BJ (cell line): ENCODE measurements around the gene SAMD4B. TPM values are rescaled to one million over a fixed set of nuclear protein-coding genes. Genes with fewer than 3 reads are reported as not detected.

ENCODE experiments used
- CTCF ChIA-PET: fragments of 350-600 bp; formaldehyde crosslinking; extraction: SDS; loops from one replicate; lab custom pipeline; 2021; ENCODE audit warnings: antibody characterized with exemption, inconsistent platforms; lab: Yijun Ruan, JAX
- POLR2A ChIA-PET: fragments of 300-600 bp; sonication (Branson Sonifier 250); formaldehyde crosslinking; extraction: SDS; loops from one replicate; lab custom pipeline; 2021; ENCODE audit warnings: antibody characterized with exemption; lab: Charles Lee
- DNase-seq: peaks from one replicate; pipeline ENCODE4 v3.0.0-alpha.2; 2011; ENCODE audit warnings: low read depth
- H3K27me3 ChIP-seq: 2 replicates; pipeline ENCODE4 v1.6.0; 2011; ENCODE audit warnings: low read length; ENCODE audit not compliant: control insufficient read depth, insufficient read depth
- H3K36me3 ChIP-seq: 2 replicates; pipeline ENCODE4 v1.5.1; 2011; ENCODE audit warnings: low read length; ENCODE audit not compliant: control insufficient read depth, insufficient read depth
- H3K4me3 ChIP-seq: 2 replicates; pipeline ENCODE4 v1.5.1; 2011; ENCODE audit warnings: low read depth, mild to moderate bottlenecking, control low read depth, low read length
- polyA plus RNA-seq: library from polyadenylated mRNA; depleted of rRNA; stranded (reverse); fragments of >200 nt; gene quantifications from 2 replicates; pipeline ENCODE4 v1.2.3, GENCODE V29; 2011
- TF ChIP-seq, protein P1 (sequence below): IDR thresholded peaks from 2 replicates; pipeline ENCODE4 v1.5.1; 2011; ENCODE audit warnings: low read depth, mild to moderate bottlenecking, control low read depth, inconsistent platforms, low read length, moderate library complexity; ENCODE audit not compliant: insufficient read depth

Gene SAMD4B
- polyA plus RNA-seq, 1 experiment: 75.7 TPM

DNA sequence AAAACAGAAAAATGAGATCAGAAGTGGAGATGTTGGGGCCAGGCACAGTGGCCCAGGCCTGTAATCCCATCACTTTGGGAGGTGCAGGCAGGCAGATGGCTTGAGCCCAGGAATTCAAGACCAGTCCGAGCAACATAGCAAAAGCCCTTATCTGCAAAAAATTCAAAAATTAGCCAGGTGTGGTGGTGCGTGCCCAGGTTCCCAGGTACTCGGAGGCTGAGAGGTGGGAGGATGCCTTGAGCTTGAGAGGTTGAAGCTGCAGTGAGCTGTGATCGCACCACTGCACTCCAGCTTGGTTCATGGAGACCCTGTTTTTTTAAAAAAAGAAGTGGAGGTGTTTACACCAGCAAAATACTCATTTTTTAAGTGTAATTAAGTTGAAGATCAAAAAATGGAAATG, 57.8 kb downstream of the SAMD4B start:
- H3K27me3 ChIP-seq: no peaks in the 10 kb centered on the region
- ChIA-PET POLR2A (no interaction called here), CTCF (interaction anchor here (9.8 kb wide), 1 partner anchor 12 kb away, joined by 178 read pairs; the partner anchor contains the start of gene PLEKHG2)
- peaks cover 7% of the 10 kb centered on the region for H3K36me3 ChIP-seq
- TF ChIP-seq, protein P1, sequence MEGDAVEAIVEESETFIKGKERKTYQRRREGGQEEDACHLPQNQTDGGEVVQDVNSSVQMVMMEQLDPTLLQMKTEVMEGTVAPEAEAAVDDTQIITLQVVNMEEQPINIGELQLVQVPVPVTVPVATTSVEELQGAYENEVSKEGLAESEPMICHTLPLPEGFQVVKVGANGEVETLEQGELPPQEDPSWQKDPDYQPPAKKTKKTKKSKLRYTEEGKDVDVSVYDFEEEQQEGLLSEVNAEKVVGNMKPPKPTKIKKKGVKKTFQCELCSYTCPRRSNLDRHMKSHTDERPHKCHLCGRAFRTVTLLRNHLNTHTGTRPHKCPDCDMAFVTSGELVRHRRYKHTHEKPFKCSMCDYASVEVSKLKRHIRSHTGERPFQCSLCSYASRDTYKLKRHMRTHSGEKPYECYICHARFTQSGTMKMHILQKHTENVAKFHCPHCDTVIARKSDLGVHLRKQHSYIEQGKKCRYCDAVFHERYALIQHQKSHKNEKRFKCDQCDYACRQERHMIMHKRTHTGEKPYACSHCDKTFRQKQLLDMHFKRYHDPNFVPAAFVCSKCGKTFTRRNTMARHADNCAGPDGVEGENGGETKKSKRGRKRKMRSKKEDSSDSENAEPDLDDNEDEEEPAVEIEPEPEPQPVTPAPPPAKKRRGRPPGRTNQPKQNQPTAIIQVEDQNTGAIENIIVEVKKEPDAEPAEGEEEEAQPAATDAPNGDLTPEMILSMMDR: no peak
- no peak overlapping the region for H3K4me3 ChIP-seq
- DNase-seq: no peak

DNA sequence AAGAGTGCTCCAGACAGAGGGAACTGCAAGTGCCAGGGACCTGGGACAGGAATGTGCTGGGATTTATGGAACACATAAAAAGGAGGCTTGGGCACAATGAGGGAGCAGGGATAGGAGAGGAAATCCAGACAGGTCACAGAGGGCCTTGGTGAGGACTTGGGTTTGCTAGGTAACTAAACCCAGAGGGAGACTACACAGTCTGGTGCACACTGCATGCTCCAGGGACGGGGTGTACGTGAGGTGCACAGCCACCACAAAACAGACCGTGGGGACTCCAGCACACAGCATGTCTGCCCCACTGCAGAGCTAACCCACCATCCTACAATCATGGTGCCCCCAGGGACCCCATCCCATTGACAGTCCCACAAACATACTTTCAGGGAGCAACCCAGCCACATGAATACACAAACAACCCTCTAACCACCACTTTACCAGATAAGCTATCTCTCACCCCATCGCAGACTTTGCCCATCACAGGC, 58.9 kb downstream of the SAMD4B start:
- DNase-seq: no peak
- no peak overlapping the region for H3K4me3 ChIP-seq
- peaks cover 4% of the 10 kb centered on the region for H3K36me3 ChIP-seq
- no peaks in the 10 kb centered on the region for H3K27me3 ChIP-seq
- CTCF ChIA-PET: interaction anchor here (0.9 to 9.8 kb wide), 3 partner anchors 11 to 131 kb away, joined by 3 to 178 read pairs (median 7); partner anchors contain the start of genes EID2B, PLEKHG2 and RPS16
- POLR2A ChIA-PET: no interaction called here
- TF ChIP-seq, protein P1: no peak

DNA sequence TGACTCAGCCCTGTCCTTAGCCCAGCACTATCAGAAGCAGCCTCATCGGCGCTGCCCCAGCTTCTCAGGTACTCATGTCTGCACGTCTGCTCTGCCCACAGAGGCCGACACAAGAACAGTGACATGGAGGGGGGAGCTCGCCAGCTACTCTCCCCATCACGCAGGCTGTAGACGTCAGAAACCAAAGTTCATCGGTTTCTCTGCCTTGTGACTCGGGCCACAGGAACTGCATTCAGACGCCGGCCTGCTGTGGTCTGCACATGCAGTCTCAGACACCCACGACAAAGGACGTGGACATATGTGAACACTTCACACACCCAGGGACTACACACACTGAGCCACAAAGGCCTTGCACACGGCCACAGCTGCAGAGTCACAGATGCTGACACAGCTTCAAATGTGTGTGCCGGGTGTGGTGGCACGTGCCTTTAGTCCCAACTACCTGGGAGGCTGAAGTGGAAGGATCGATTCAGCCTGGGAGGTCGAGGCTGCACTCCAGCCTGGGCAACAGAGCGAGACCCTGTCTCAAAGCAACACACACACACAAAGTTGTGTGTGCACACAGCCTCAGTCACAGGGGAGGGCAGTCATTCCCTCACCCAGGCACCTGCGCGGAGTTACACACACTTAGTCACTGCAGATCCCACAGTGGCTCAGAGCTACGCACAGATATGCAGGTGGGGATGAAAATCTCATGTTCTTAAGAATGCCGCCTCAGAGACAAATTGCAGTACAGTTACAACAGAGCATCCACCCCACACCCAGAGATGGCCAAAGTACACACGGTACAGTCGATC, 59.5 kb downstream of the SAMD4B start:
- CTCF ChIA-PET: interaction anchor here (0.7 to 9.8 kb wide), 4 partner anchors 10 to 131 kb away, joined by 3 to 178 read pairs (median 5); partner anchors contain the start of genes EID2B, PLEKHG2 and RPS16
- H3K36me3 ChIP-seq: peaks cover 4% of the 10 kb centered on the region
- TF ChIP-seq, protein P1: no peak
- H3K4me3 ChIP-seq: no peak overlapping the region
- no peak for DNase-seq
- POLR2A ChIA-PET: interaction anchor here (1.0 kb wide), 1 partner anchor 34 kb away, joined by 4 read pairs; the partner anchor contains the start of gene RPS16
- H3K27me3 ChIP-seq: no peaks in the 10 kb centered on the region

DNA sequence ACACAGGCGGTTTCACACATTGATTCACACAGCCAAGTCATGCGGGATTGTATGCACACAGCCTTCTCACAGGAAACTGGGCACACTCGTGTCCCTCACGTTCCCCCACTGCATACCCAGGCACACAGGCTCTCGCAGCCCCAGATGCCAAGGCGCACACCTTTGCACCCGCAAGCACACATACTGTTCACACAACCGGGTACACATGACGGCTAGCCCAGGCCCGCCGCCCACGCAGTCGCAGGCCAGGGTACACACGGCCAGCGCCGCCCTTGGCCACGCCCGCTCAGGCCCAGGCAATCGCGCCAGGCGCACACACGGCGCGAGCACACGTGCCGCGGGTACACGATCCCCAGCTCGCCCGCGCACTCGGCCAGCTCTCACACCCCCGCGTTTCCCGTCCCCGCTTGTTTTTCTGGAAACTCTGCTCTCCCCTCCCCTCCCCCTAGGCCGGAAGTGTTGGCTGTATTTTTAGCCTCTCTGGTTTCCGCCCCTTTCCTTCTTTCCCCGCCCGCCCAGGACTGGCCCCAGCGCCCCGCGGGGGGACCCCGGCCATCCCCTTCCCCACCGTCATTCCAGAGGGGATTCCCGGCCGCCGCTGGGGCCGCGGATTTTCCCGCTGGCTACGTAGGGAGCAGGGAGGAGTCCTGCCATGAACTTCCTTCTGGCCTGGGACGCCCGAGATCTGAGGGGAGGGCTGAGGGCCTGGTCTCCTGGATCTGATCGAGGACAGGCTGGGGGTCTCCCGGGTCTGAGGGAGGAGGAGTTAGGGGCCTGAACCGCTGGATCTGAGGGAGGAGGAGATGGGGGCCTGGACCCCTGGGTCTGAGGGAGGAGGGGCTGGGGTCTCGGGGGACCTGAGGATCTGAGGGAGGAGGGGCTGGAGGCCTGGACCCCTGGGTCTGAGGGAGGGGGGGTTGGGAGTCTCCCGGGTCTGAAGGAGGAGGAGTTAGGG, 60.4 kb downstream of the SAMD4B start:
- no peaks in the 10 kb centered on the region; the same call in 1 of the 2 replicates for H3K36me3 ChIP-seq
- peak; percentile 46 for DNase-seq
- no peaks in the 10 kb centered on the region for H3K27me3 ChIP-seq
- POLR2A ChIA-PET: interaction anchor here (1.0 kb wide), 2 partner anchors 33 kb away, joined by 4 read pairs; partner anchors contain the start of gene RPS16
- TF ChIP-seq, protein P1: no peak
- H3K4me3 ChIP-seq: peak overlapping the region; percentile 40
- CTCF ChIA-PET: interaction anchor here (0.7 to 9.8 kb wide), 6 partner anchors 9 to 130 kb away, joined by 3 to 178 read pairs (median 3); partner anchors contain the start of gene PLEKHG2
